H9 (cell line): ENCODE data around the gene CST6. TPM values are rescaled to one million over a fixed set of nuclear protein-coding genes. Genes with fewer than 3 reads are reported as not detected.
"Not testable (repeated sequence)": the region's sequence is repeated elsewhere in the genome, so short reads cannot be mapped to it uniquely, and the experiment has no call there.

Experiments
- DNase-seq: peaks from one replicate; pipeline ENCODE4 v3.0.0-alpha.2; 2017
- H2AFZ ChIP-seq: one replicate; pipeline ENCODE4 v1.6.1; 2013; ENCODE audit warnings: mild to moderate bottlenecking, low read length, control low read depth, moderate library complexity
- H2AK5ac ChIP-seq: 2 replicates; pipeline ENCODE4 v1.6.1; 2013; ENCODE audit warnings: low read length, control low read depth, mixed read lengths; ENCODE audit not compliant: insufficient read length
- H2BK120ac ChIP-seq: one replicate; pipeline ENCODE4 v1.6.1; 2013; ENCODE audit warnings: low read depth, mild to moderate bottlenecking, low read length, control low read depth, inconsistent platforms; ENCODE audit not compliant: poor library complexity, severe bottlenecking
- H2BK12ac ChIP-seq: 2 replicates; pipeline ENCODE4 v1.6.1; 2013; ENCODE audit warnings: low read length, control low read depth, mixed read lengths, low read depth; ENCODE audit not compliant: insufficient read length
- H2BK15ac ChIP-seq: 2 replicates; pipeline ENCODE4 v1.6.1; 2013; ENCODE audit warnings: low read depth, low read length, control low read depth
- H2BK20ac ChIP-seq: one replicate; pipeline ENCODE4 v1.6.1; 2013; ENCODE audit warnings: low read depth, mild to moderate bottlenecking, low read length, control low read depth, inconsistent platforms; ENCODE audit not compliant: poor library complexity, severe bottlenecking
- H2BK5ac ChIP-seq: 2 replicates; pipeline ENCODE4 v1.6.1; 2013; ENCODE audit warnings: low read length, control low read depth, mixed read lengths; ENCODE audit not compliant: insufficient read length
- H3K14ac ChIP-seq: 2 replicates; pipeline ENCODE4 v1.6.1; 2013; ENCODE audit warnings: low read length, control low read depth; ENCODE audit not compliant: insufficient read depth
- H3K18ac ChIP-seq: 2 replicates; pipeline ENCODE4 v1.6.1; 2013; ENCODE audit warnings: low read depth, mild to moderate bottlenecking, mixed read lengths, low read length, control low read depth; ENCODE audit not compliant: insufficient read length
- H3K23ac ChIP-seq: 2 replicates; pipeline ENCODE4 v1.6.1; 2013; ENCODE audit warnings: low read length, control low read depth, mixed read lengths, low read depth; ENCODE audit not compliant: insufficient read length
- H3K23me2 ChIP-seq: 2 replicates; pipeline ENCODE4 v1.6.1; 2013; ENCODE audit warnings: low read depth, mild to moderate bottlenecking, mixed read lengths, low read length, control low read depth; ENCODE audit not compliant: insufficient read length, poor library complexity, severe bottlenecking
- H3K27ac ChIP-seq: 2 replicates; pipeline ENCODE4 v1.5.1; 2013; ENCODE audit warnings: low read length, control low read depth, mixed read lengths, low read depth; ENCODE audit not compliant: insufficient read length
- H3K27me3 ChIP-seq: 2 replicates; pipeline ENCODE4 v1.6.1; 2013; ENCODE audit warnings: low read length, control low read depth, inconsistent platforms; ENCODE audit not compliant: insufficient read depth
- H3K4ac ChIP-seq: 2 replicates; pipeline ENCODE4 v1.6.1; 2013; ENCODE audit warnings: low read depth, mild to moderate bottlenecking, control low read depth, inconsistent platforms, low read length, moderate library complexity
- H3K4me1 ChIP-seq: 2 replicates; pipeline ENCODE4 v1.6.1; 2013; ENCODE audit warnings: low read length, control low read depth, inconsistent platforms; ENCODE audit not compliant: insufficient read depth
- H3K4me2 ChIP-seq: 2 replicates; pipeline ENCODE4 v1.6.1; 2013; ENCODE audit warnings: low read length, control low read depth, mixed read lengths; ENCODE audit not compliant: insufficient read length, insufficient read depth
- H3K56ac ChIP-seq: 2 replicates; pipeline ENCODE4 v1.6.1; 2013; ENCODE audit warnings: low read depth, mild to moderate bottlenecking, mixed read lengths, low read length, control low read depth; ENCODE audit not compliant: insufficient read length
- H3K79me1 ChIP-seq: 2 replicates; pipeline ENCODE4 v1.6.1; 2013; ENCODE audit warnings: low read depth, mild to moderate bottlenecking, moderate library complexity, low read length, control low read depth, inconsistent platforms; ENCODE audit not compliant: insufficient read depth, poor library complexity, severe bottlenecking
- H3K79me2 ChIP-seq: 2 replicates; pipeline ENCODE4 v1.6.1; 2013; ENCODE audit warnings: low read length, control low read depth, inconsistent platforms; ENCODE audit not compliant: insufficient read depth
- H3K9ac ChIP-seq: 2 replicates; pipeline ENCODE4 v1.6.1; 2013; ENCODE audit warnings: low read length, control low read depth, mixed read lengths; ENCODE audit not compliant: insufficient read length; ENCODE audit errors: extremely low read depth
- H3K9me3 ChIP-seq: one replicate; pipeline ENCODE4 v1.6.1; 2013; ENCODE audit warnings: low read depth, low read length, inconsistent platforms; ENCODE audit not compliant: control insufficient read depth
- H3T11ph ChIP-seq: one replicate; pipeline ENCODE4 v1.6.1; 2013; ENCODE audit warnings: mild to moderate bottlenecking, low read length, control low read depth, inconsistent platforms
- H4K20me1 ChIP-seq: one replicate; pipeline ENCODE4 v1.6.1; 2013; ENCODE audit not compliant: control insufficient read depth, insufficient read length, insufficient read depth
- H4K5ac ChIP-seq: 2 replicates; pipeline ENCODE4 v1.6.1; 2013; ENCODE audit warnings: low read depth, mild to moderate bottlenecking, mixed read lengths, low read length, control low read depth; ENCODE audit not compliant: insufficient read length
- H4K8ac ChIP-seq: replicated peaks from 2 replicates; pipeline ENCODE4 v1.6.1; 2013; ENCODE audit warnings: low read length, control low read depth, mixed read lengths, low read depth; ENCODE audit not compliant: insufficient read length
- H4K91ac ChIP-seq: 2 replicates; pipeline ENCODE4 v1.6.1; 2013; ENCODE audit warnings: low read depth, mild to moderate bottlenecking, moderate library complexity, mixed read lengths, low read length, control low read depth; ENCODE audit not compliant: insufficient read length
- H3K27ac Mint-ChIP-seq, 3 experiments: 2 replicates in 2 of 3; 3 replicates in 1 of 3; pipeline ENCODE4 v1.8.0; 2020 to 2021; ENCODE audit warnings: mixed read lengths in 3 of 3, mild to moderate bottlenecking in 1 of 3, moderate library complexity in 1 of 3
- H3K27me3 Mint-ChIP-seq: 2 replicates; pipeline ENCODE4 v1.8.0; 2021; ENCODE audit warnings: low read depth, mild to moderate bottlenecking, moderate library complexity, mixed read lengths
- H3K36me3 Mint-ChIP-seq, 3 experiments: 2 replicates in 2 of 3; 3 replicates in 1 of 3; pipeline ENCODE4 v1.8.0; 2020 to 2021; ENCODE audit warnings: low read depth in 3 of 3, mixed read lengths in 3 of 3; ENCODE audit not compliant: insufficient read depth in 1 of 3
- H3K4me1 Mint-ChIP-seq, 2 experiments: 2 replicates each; pipeline ENCODE4 v1.8.0; 2020; ENCODE audit warnings: mixed read lengths in 2 of 2
- H3K4me3 Mint-ChIP-seq, 2 experiments: 2 replicates in 1 of 2; 3 replicates in 1 of 2; pipeline ENCODE4 v1.8.0; 2020 to 2021; ENCODE audit warnings: mild to moderate bottlenecking in 2 of 2, mixed read lengths in 2 of 2, moderate library complexity in 1 of 2
- H3K9me3 Mint-ChIP-seq, 2 experiments: 2 replicates in 1 of 2; 3 replicates in 1 of 2; pipeline ENCODE4 v1.8.0; 2020; ENCODE audit warnings: mild to moderate bottlenecking in 2 of 2, mixed read lengths in 2 of 2, moderate library complexity in 1 of 2
- WGBS: extraction: QIAGEN DNeasy Blood & Tissue Kit; methylation state at CpG from one replicate; pipeline ENCODE4 v1.1.7; 2013; ENCODE audit warnings: missing lambda C conversion rate, low lambda C conversion rate, mixed read lengths; ENCODE audit not compliant: insufficient read length; ENCODE audit errors: extremely low coverage; 5-methylcytosine and 5-hydroxymethylcytosine counted together
- total RNA-seq: library from RNA; stranded (reverse); gene quantifications from 2 replicates; pipeline ENCODE4 v1.2.1, GENCODE V29; 2021
- TF ChIP-seq, protein P1 (sequence below): fragments of 200-600 bp; sonication (generic); conservative IDR thresholded peaks from 3 replicates; pipeline ENCODE4 v1.8.0; 2021; ENCODE audit warnings: antibody characterized with exemption, mild to moderate bottlenecking

The CST6 gene
- total RNA-seq, 1 experiment from 2014 or later = not detected

DNA sequence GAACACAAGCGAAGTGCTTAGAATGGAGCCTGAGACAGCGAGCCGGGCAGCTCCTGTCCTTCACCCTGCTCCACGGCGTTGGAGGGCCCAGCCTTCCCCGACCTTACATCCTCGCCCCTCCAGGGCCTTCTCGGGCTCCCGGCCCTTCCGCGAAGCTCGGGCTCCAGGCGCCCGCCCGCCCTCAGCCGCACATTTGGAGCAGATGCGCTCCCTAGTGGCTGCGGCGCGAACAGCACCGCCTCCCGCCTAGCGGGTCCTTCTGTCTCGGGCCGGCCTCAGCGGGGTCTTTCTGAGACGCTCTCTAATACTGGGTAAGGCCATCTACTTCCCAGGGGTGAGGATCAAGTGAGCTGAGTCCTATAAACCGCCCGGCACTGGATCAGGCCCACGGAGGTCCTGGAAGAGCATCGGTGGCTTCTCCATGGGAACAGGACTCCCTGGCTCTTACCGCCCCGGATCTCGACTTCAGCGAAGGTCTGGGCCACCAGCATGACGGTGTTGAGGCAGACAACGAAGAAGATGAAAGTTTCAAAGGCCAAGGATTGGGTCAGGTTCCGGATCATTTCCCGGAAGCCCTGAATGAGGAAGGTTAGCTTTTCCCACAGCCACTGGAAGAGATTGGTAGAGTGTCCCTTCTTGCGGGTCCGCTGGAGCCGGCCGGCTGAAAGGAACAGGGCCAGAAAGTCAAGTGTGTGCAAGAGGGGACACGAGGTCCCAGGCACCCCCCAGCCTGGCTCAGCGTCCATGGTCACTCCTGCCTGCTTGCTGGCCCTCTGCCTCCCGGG is 10.8 kb downstream of the CST6 start:
- Mint-ChIP-seq H3K27ac (no peak overlapping the region), H3K4me3 (no peak overlapping the region; a peak in 1 of 5 replicates), H3K36me3 (no peaks in the 10 kb centered on the region; a peak in 1 of 7 replicates), H3K4me1 (peaks cover 0 to 3% of the 10 kb centered on the region in 2 experiments; a peak in 3 of 4 replicates), H3K9me3 (no peaks in the 10 kb centered on the region; a peak in 1 of 5 replicates), H3K27me3 (peaks cover 44% of the 10 kb centered on the region)
- WGBS = no CpG with 5 or more reads among the region's 46 CpGs
- H3K9me3 ChIP-seq = no peaks in the 10 kb centered on the region
- no peak overlapping the region for H3K4me2 ChIP-seq
- H2AFZ ChIP-seq = no peak overlapping the region
- H3K79me1 ChIP-seq = no peaks in the 10 kb centered on the region
- H3K9ac ChIP-seq = no peak overlapping the region
- no peaks in the 10 kb centered on the region for H3K23me2 ChIP-seq
- no peaks in the 10 kb centered on the region for H3K79me2 ChIP-seq
- H2BK120ac ChIP-seq = no peak overlapping the region
- no peak overlapping the region for H3K56ac ChIP-seq
- no peak overlapping the region for H3K23ac ChIP-seq
- no peaks in the 10 kb centered on the region for H4K20me1 ChIP-seq
- H3K27ac ChIP-seq = no peak overlapping the region
- H4K91ac ChIP-seq = no peak overlapping the region
- no peak overlapping the region for H3T11ph ChIP-seq
- H2AK5ac ChIP-seq = no peak overlapping the region
- no peaks in the 10 kb centered on the region; the same call in 1 of the 2 replicates for H3K27me3 ChIP-seq
- H3K4ac ChIP-seq = no peak overlapping the region
- H3K4me1 ChIP-seq = no peaks in the 10 kb centered on the region
- no peak overlapping the region for H2BK15ac ChIP-seq
- H4K8ac ChIP-seq = no peak overlapping the region
- H3K18ac ChIP-seq = no peak overlapping the region
- DNase-seq = peak; percentile 89
- H2BK12ac ChIP-seq = no peak overlapping the region
- no peak overlapping the region for H2BK20ac ChIP-seq
- TF ChIP-seq, protein P1, sequence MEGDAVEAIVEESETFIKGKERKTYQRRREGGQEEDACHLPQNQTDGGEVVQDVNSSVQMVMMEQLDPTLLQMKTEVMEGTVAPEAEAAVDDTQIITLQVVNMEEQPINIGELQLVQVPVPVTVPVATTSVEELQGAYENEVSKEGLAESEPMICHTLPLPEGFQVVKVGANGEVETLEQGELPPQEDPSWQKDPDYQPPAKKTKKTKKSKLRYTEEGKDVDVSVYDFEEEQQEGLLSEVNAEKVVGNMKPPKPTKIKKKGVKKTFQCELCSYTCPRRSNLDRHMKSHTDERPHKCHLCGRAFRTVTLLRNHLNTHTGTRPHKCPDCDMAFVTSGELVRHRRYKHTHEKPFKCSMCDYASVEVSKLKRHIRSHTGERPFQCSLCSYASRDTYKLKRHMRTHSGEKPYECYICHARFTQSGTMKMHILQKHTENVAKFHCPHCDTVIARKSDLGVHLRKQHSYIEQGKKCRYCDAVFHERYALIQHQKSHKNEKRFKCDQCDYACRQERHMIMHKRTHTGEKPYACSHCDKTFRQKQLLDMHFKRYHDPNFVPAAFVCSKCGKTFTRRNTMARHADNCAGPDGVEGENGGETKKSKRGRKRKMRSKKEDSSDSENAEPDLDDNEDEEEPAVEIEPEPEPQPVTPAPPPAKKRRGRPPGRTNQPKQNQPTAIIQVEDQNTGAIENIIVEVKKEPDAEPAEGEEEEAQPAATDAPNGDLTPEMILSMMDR = peak; percentile 97
- H2BK5ac ChIP-seq = no peak overlapping the region
- no peak overlapping the region for H4K5ac ChIP-seq
- no peak overlapping the region for H3K14ac ChIP-seq

DNA sequence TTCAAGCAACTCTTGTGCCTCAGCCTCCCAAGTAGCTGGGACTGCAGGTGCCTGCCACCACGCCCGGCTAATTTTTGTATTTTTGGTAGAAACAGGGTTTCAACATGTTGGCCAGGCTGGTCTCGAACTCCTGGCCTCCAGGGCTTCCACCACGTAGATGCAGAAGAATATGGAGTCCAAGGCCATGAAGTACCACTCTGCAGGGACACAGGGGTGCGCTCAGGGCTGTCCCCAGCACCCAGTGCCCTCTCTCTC is 11.3 kb downstream of the CST6 start:
- H2AFZ ChIP-seq, H3K36me3 Mint-ChIP-seq, H3K23me2 ChIP-seq, H3K9me3 Mint-ChIP-seq, H3K9ac ChIP-seq, H3K23ac ChIP-seq, H3T11ph ChIP-seq, H2BK5ac ChIP-seq, H2BK20ac ChIP-seq, H2AK5ac ChIP-seq, H4K8ac ChIP-seq, H2BK120ac ChIP-seq, H3K4me1 Mint-ChIP-seq, H3K27ac ChIP-seq, H4K5ac ChIP-seq, H3K4ac ChIP-seq, H3K18ac ChIP-seq, H2BK12ac ChIP-seq, H3K4me2 ChIP-seq, H3K9me3 ChIP-seq, H3K4me3 Mint-ChIP-seq, H3K27ac Mint-ChIP-seq, DNase-seq, H3K27me3 ChIP-seq, H3K79me1 ChIP-seq, H4K91ac ChIP-seq, H2BK15ac ChIP-seq, H3K14ac ChIP-seq, H3K79me2 ChIP-seq, H3K4me1 ChIP-seq, H4K20me1 ChIP-seq, H3K56ac ChIP-seq: not testable (repeated sequence)
- H3K27me3 Mint-ChIP-seq = peaks cover 48% of the 10 kb centered on the region
- WGBS = no CpG with 5 or more reads among the region's 5 CpGs
